Measurements from ENCODE around the gene IKZF1. TPM values are rescaled to one million over a fixed set of nuclear protein-coding genes. Genes with fewer than 3 reads are reported as not detected.

Gene IKZF1
- polyA plus RNA-seq, 1 donor = 1.4 TPM

GRCh38 chr7:50308532-50309385, 4.2 kb downstream of the IKZF1 start:
- no peak for DNase-seq (ENCODE audit: low read depth)

DNA sequence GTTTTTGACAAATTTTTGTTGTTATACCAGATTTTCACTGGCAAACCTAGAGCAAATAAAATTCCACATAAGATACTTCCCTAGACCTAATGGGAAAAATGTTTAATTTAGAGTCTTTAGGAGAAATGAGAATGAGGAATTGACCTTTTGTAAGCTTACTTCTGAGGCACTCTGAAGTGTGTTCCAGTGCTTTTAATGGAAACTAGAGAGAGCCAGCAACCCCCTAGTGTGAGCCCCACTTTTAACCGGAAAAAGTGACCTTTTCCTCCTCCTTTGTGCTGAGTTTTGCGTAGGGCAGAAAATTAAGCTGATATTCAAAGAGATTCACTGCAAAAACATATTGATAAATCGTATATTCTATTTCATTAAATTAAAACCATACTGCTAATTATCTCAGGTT, 5.2 kb downstream of the IKZF1 start:
- no peak for DNase-seq (ENCODE audit: low read depth)

DNA sequence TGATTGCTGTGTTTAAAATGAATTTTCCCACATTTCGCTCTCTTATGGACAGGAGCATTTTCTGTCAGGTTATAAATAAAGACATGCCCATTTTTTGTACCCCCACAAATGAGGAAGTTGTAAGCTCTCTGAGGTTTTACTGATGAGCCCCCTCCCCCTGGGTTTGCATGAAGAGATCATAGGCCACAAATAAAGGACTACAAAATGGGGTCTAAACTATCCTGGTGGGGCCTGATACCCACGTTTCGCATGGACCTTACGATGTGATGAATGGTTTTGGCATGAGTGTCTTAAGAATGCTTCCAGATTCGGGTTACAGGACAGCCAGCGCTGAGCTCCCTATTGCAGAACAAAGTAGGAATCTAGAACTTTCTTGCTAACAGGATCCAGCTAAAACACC, 5.8 kb downstream of the IKZF1 start:
- DNase-seq (ENCODE audit: low read depth) = no peak

- DNase-seq (ENCODE audit: low read depth) = no peak
Observed at GRCh38 chr7:50310956-50311355, 6.4 kb downstream of the IKZF1 start.

DNA sequence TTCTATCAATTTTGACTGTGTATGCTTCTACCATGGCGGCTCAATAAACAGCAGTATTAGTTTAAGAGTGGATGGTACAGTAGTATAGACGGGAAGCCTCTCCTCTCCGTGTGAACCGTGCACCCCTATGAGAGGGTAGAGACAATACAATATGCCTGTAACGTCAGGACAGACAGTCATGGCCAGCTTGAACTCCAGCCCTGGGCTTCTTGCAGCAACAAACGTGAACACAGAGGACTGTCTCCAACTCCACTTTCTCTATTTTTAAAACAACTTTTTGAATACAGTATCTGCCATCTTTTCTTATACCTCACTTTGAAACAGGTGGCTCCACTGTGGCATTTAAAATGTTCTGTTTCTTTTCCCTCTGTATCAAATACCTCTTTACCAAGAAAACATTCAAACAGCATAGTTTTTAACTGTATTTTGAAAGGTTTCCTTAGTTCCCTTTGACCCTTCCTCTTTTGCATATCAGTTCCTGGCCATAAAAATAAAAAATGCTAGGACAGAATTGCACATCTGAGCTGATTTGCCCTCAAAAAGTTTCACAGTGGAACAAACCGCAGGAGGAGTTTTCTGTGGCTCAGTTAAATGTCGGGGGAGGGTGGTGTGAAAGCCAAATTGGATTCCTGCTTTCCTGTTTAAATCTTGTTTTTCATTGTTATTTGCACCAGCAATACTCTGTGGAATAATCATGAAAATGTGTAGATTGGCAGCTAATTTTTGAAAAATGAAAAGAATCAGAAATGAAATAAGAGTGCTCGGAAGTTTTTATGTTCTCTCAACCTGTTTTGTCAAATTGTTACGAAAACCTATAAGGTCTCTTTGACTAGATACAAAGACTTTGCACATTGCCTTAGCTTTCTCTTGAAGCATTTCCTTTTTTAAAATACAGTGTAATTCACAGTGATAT, 8.0 kb downstream of the IKZF1 start:
- no peak for DNase-seq (ENCODE audit: low read depth)

- no peak for DNase-seq (ENCODE audit: low read depth)
Observed at GRCh38 chr7:50314836-50315592, 10.5 kb downstream of the IKZF1 start.

- DNase-seq (ENCODE audit: low read depth) = no peak
Observed at GRCh38 chr7:50315739-50316671, 11.5 kb downstream of the IKZF1 start.

DNA sequence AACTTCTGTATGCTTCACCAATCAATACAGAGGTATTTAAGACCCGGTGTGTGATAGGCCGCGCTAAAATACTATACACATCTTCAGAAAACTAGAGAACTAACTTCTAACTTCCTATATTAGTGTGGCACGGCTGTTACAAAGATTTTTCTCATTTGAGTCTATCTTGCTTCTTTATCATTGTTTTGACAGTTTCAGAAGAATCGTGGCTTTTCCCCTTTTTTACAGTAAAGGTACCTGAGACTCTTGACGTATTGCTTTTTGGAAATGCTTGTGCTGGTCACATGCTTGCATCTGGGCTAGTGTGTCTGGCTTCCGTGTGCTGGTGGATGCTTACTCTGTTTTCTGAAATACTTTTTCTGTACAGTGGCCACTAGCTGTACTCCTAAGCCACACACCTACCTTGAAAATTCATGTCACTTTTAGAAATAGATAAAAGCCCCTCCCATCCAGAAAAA, 12.7 kb downstream of the IKZF1 start:
- DNase-seq (ENCODE audit: low read depth) = no peak

DNA sequence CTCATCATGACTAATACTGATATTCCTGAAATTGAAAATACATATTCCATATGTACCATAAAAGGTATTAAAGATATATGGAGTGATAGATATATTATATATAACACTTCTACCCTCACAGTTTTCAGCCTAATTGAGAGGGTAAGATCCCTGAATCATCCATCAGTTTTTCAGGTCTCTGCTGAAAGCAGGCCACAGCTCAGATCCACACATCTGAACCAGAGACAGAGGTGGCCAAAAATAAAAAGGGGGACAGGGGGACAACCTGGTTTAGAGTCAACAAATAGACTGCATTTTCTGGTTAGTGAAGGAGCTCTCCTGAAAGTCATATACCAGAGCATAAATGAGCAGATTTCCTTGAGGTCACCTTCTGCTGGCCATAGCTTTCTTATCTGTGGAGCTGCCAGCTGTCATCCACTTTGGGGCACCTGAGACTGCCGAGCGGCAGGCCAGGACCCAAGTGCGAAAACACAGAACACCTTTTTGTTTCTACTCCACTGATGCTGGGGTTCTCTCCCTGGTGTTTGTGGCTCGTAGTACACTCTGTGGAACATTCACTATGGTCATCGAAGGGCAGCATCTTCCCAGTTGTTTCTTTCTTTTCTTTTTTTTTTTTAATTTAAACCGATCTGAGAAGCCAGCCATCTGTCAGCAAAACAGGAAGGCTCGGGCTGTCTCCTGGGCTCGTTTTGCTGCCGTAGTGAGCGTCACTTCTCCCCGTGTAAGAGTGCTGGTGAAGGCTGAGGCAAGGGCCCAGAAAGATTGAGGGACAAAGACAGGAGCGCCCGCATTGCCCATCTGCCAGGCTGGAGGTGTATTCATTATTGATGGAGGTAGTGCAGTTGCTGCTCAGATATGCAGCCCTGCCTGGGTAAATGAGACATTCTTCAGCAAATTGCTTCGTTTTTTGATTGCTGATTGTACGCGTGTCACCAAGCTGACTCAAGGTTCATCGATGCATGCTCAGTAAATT, 13.5 kb downstream of the IKZF1 start:
- no peak for DNase-seq (ENCODE audit: low read depth)

- no peak for DNase-seq (ENCODE audit: low read depth)
Observed at GRCh38 chr7:50321487-50322067, 17.1 kb downstream of the IKZF1 start.

DNA sequence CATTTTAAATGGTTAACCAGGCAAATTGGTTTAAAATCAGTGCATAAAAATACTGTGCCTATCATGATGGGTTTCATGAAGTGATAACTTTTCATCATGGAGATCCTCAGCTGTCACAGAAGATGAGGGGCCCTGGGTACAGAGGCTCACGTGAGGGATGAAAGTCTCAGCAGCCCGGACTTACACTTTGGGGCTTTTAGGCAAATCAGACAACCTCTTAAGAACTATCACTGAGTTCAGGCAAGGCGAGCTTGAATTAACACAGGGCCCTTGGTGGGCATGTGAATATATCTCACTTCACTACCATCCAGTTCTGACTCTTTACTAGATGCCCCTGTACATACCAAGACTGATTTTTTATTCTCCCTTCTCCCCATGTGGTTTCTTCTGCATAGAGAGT, 19.6 kb downstream of the IKZF1 start:
- DNase-seq (ENCODE audit: low read depth) = no peak

- no peak for DNase-seq (ENCODE audit: low read depth)
Observed at GRCh38 chr7:50327443-50327842, 22.9 kb downstream of the IKZF1 start.

DNA sequence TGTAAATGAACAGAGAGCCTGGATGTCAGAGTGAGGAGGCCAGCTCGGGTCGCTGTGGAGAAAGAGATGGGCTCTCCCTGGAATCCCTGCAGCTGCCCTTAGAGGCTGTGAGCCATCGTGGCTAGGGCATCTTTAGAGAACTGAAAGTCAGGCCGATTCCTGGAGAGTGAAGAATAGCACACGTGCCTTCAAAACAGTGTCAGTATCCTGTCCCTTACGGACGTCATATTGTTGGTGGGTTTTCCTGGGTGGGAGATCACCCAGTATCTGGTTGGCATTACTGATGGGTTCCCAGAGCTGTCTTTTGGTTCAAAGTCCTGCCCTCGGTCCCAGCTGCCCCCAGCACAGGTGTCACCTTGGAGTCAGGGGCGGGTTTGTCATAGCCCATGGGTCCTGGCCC, 25.3 kb downstream of the IKZF1 start:
- DNase-seq (ENCODE audit: low read depth) = no peak

DNA sequence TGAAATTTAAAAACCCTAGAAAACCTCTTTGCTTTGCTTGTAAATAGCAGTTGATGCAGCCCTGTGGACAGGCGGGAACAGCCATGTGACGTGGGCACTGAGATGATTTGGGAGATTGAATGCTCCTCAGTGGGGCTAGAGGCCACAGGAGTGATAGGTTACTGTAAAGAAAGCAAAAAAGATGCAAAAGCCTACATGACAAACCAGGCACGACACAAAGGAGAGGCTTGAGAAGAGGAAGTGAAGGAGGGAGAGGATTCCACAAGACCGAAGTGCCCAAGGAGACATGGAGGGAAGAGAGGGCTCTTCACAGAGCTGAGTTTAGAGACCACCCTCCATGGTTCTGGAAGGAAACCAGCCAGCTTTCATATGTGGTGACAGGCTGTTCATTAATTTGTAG, 25.7 kb downstream of the IKZF1 start:
- no peak for DNase-seq (ENCODE audit: low read depth)

GRCh38 chr7:50330696-50331095, 26.2 kb downstream of the IKZF1 start:
- no peak for DNase-seq (ENCODE audit: low read depth)

DNA sequence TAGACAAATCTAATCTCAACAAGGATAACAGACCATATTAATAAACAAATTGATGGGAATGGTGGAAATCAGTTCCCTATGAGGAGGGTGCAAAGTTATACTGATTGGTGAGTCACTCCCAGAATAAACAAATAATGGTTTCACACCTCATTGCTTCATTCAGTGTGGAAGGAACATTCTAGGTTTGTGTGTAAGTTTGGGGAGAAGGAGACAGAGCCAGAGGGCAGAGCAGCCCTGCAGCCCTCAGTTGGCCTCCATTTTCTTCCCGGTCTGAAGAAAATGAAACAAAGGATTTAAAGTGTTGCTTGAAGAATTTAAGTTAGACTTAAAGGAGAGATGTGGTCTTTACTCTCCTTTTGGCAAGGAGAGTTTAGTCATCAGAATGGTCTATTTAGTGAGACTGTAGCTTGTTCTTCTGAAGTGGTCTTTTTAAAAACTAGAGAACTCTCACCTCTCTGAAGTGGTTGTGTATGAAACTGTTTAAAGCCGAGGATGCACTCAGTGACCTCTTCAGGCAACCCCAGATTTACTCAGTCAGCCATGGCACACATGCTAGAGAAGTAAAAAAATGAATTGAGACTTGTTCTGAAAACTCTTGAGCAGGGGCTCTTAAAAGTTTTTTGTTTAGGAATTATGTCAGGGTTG, 27.2 kb downstream of the IKZF1 start:
- DNase-seq (ENCODE audit: low read depth) = no peak

GRCh38 chr7:50332241-50333165, 28.0 kb downstream of the IKZF1 start:
- DNase-seq (ENCODE audit: low read depth) = no peak

- no peak for DNase-seq (ENCODE audit: low read depth)
Observed at GRCh38 chr7:50333221-50333651, 28.7 kb downstream of the IKZF1 start.

Data from forelimb muscle (tissue), 1 donor.